Measurements from ENCODE around the gene MYH6. TPM values are rescaled to one million over a fixed set of nuclear protein-coding genes. Genes with fewer than 3 reads are reported as not detected.

MYH6 gene
- total RNA-seq, 2 donors from 2014 or later: 1.6 TPM; not detected in 1

DNA sequence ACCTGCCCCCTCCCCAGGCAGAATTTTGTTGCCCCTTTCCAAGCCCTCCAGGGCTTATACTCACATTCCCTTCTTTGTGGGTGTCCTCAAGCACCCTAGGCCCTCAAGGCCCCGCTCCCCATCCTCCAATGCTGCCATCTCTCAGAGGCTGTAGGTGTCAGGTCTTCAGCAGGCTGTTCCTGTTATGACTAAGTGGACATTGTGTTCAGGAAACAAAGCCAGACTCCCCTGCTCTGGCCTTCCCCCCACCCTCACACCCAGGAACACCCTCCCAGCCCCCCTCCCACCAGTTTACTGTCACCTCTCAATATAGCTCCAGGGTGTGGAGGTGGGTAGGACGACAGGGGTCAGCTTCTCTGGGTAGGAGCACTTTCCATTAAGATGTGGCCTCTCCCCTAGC lies 1.4 kb upstream of the MYH6 start:
- H3K9ac ChIP-seq (ENCODE audit: low read depth in 2 of 2, low read length in 2 of 2): no peak overlapping the region
- H3K27me3 ChIP-seq: no peaks in the 10 kb centered on the region
- H3K36me3 ChIP-seq: no peaks in the 10 kb centered on the region
- H3K4me3 ChIP-seq: no peak overlapping the region
- intact Hi-C loops (cut with DNase I): no loop called here
- H3K27ac ChIP-seq: no peak overlapping the region
- H3K9me3 ChIP-seq: no peaks in the 10 kb centered on the region
- TF ChIP-seq, protein P1, sequence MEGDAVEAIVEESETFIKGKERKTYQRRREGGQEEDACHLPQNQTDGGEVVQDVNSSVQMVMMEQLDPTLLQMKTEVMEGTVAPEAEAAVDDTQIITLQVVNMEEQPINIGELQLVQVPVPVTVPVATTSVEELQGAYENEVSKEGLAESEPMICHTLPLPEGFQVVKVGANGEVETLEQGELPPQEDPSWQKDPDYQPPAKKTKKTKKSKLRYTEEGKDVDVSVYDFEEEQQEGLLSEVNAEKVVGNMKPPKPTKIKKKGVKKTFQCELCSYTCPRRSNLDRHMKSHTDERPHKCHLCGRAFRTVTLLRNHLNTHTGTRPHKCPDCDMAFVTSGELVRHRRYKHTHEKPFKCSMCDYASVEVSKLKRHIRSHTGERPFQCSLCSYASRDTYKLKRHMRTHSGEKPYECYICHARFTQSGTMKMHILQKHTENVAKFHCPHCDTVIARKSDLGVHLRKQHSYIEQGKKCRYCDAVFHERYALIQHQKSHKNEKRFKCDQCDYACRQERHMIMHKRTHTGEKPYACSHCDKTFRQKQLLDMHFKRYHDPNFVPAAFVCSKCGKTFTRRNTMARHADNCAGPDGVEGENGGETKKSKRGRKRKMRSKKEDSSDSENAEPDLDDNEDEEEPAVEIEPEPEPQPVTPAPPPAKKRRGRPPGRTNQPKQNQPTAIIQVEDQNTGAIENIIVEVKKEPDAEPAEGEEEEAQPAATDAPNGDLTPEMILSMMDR (IDR thresholded peaks at IDR 0.05): no peak
- DNase-seq: no peak
- no peaks in the 10 kb centered on the region for H3K4me1 ChIP-seq

DNA sequence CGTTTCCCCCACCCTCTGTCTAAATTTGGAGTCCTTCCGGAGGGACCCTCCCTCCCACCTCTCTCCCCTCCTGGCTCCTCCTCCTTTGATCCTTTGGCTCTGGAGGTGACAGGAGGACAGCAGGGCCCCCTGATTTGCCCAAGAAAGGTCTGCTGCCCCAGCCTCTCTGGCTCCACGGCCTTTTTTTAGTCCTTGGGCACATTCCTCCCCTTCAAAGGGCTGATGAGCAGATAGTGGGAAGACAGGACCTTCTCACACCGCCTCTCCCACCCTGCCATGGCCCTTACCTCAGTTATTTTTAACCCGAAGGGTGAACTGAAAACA lies 196 bp upstream of the MYH6 start:
- TF ChIP-seq, protein P1 (IDR thresholded peaks at IDR 0.05): no peak
- H3K4me3 ChIP-seq: no peak overlapping the region
- H3K9me3 ChIP-seq: no peaks in the 10 kb centered on the region
- no peak overlapping the region for H3K27ac ChIP-seq
- intact Hi-C loops (cut with DNase I): no loop called here
- no peaks in the 10 kb centered on the region for H3K36me3 ChIP-seq
- DNase-seq: no peak
- H3K27me3 ChIP-seq: no peaks in the 10 kb centered on the region
- H3K4me1 ChIP-seq: no peaks in the 10 kb centered on the region
- no peak overlapping the region for H3K9ac ChIP-seq (ENCODE audit: low read depth in 2 of 2, low read length in 2 of 2)

DNA sequence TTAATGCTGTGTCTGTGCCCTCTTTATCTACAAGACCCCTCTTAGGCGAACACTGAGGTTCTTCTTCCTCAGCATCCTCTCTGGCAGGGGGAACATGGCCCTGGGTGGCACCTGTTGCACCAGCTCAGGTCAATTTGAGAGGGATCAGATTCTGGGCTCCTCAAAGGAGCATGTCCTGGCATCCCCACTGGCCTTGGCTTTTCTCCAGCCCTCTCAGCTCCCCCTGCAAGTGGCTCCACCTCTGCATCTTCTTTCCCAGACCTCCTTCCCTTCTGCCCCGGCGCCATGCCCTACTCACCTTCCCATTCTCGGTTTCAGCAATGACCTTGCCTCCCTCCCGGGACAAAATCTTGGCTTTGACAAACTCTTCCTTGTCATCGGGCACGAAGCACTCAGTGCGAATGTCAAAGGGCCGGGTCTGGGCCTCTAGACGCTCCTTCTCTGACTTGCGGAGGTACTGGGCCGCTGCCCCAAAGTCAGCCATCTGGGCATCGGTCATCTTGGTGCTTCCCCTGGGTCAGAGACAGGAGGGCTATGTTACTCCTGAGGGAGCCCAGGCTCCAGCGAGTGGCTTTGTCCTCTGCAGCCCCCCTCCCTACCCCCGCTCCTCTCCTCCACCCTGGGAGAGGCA lies 1.2 kb downstream of the MYH6 start:
- Histone ChIP-seq H3K4me1 (no peaks in the 10 kb centered on the region), H3K27me3 (no peaks in the 10 kb centered on the region), H3K36me3 (no peaks in the 10 kb centered on the region), H3K4me3 (no peak overlapping the region), H3K27ac (no peak overlapping the region), H3K9ac (ENCODE audit: low read depth in 2 of 2, low read length in 2 of 2) (no peak overlapping the region), H3K9me3 (no peaks in the 10 kb centered on the region)
- TF ChIP-seq, protein P1 (IDR thresholded peaks at IDR 0.05): no peak
- intact Hi-C loops (cut with DNase I): no loop called here
- no peak for DNase-seq

DNA sequence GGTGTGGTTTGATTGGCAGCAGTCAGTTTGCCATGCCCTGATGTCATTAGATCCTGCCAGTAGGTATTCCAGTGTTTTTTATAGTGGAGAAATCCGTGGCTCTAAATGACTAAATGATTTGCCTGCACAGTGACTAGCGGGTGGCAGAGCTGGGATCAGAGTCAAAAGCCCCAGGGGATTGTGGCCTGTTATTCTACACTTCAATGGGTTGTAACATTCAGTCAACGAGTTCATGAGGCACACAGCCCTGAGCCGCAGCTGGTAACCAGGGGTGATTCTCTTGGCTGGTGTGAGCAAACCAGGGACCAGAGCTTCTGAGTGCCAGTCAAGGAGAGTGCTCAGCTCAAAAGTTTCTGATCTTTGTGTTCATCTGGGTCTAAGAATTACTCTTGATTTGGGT lies 1.8 kb downstream of the MYH6 start:
- H3K27me3 ChIP-seq: no peaks in the 10 kb centered on the region
- intact Hi-C loops (cut with DNase I): no loop called here
- H3K9ac ChIP-seq (ENCODE audit: low read depth in 2 of 2, low read length in 2 of 2): no peak overlapping the region
- H3K9me3 ChIP-seq: no peaks in the 10 kb centered on the region
- H3K27ac ChIP-seq: no peak overlapping the region
- H3K4me1 ChIP-seq: no peaks in the 10 kb centered on the region
- no peak for DNase-seq
- TF ChIP-seq, protein P1 (IDR thresholded peaks at IDR 0.05): no peak
- H3K4me3 ChIP-seq: no peak overlapping the region
- H3K36me3 ChIP-seq: no peaks in the 10 kb centered on the region

DNA sequence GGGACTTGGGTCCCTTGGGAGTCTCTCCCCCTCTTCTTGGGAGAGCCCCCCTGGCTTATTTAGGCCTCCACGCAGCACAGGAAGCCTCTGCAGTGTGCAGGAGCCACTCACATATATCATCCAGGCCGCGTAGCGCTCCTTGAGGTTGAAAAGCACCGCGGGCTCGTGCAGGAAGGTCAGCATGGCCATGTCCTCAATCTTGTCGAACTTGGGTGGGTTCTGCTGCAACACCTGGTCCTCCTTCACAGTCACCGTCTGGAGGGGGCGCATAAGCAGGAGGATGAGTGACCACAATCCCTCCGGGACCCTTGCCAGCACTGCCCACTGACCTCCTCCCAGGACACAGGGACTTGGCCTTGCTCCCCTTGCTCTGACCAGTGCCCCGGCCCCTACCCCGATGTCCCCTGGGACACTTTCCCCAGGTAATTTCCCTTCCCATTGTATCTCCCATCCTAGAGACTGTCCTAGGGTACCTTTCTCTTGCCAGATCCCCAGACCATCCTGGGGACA lies 2.5 kb downstream of the MYH6 start:
- Histone ChIP-seq H3K27me3 (no peaks in the 10 kb centered on the region), H3K27ac (no peak overlapping the region), H3K9ac (ENCODE audit: low read depth in 2 of 2, low read length in 2 of 2) (no peak overlapping the region), H3K36me3 (no peaks in the 10 kb centered on the region), H3K4me1 (no peaks in the 10 kb centered on the region), H3K9me3 (no peaks in the 10 kb centered on the region), H3K4me3 (no peak overlapping the region)
- intact Hi-C loops (cut with DNase I): no loop called here
- TF ChIP-seq, protein P1 (IDR thresholded peaks at IDR 0.05): no peak
- no peak for DNase-seq
